ENCODE results near the gene SMARCE1. TPM values are rescaled to one million over a fixed set of nuclear protein-coding genes. Genes with fewer than 3 reads are reported as not detected.

Gene SMARCE1
- total RNA-seq, 2 donors from 2014 or later: 48.0 to 50.8 TPM

DNA sequence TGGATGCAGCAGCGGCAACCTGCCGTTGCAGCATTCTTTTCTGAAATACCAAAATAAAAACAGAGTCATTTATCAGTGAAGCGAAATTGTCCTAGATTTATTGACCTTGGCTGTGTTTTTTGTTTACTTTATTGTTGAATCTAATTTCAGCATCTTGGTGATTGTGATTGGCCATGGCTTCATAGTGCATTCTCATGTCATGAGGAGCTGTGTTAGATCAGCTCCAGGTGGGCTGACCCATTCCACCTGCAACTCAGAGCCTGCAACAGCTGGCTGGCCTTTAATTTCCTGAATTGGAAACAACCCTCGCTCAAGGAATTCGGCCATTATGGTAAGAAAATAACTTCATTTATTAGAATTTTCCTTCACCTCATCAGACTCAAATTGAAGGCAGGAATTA lies 39.5 kb upstream of the SMARCE1 start:
- H3K27ac ChIP-seq: peak overlapping the region in 3 of 4 donors; percentile 63 to 74 (median 70)
- intact Hi-C loops (cut with DNase I): no loop called here
- H3K27me3 ChIP-seq: no peaks in the 10 kb centered on the region
- TF ChIP-seq, protein P1, sequence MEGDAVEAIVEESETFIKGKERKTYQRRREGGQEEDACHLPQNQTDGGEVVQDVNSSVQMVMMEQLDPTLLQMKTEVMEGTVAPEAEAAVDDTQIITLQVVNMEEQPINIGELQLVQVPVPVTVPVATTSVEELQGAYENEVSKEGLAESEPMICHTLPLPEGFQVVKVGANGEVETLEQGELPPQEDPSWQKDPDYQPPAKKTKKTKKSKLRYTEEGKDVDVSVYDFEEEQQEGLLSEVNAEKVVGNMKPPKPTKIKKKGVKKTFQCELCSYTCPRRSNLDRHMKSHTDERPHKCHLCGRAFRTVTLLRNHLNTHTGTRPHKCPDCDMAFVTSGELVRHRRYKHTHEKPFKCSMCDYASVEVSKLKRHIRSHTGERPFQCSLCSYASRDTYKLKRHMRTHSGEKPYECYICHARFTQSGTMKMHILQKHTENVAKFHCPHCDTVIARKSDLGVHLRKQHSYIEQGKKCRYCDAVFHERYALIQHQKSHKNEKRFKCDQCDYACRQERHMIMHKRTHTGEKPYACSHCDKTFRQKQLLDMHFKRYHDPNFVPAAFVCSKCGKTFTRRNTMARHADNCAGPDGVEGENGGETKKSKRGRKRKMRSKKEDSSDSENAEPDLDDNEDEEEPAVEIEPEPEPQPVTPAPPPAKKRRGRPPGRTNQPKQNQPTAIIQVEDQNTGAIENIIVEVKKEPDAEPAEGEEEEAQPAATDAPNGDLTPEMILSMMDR (IDR thresholded peaks at IDR 0.05): no peak
- TF ChIP-seq POLR2A (IDR thresholded peaks at IDR 0.05): peak in 1 of 3 donors; percentile 54
- ATAC-seq (peak; percentile 77), DNase-seq (peak in 3 of 4 donors; percentile 15 to 33 (median 18))
- no peak overlapping the region for H3K4me3 ChIP-seq
- WGBS, 2 donors: 54 to 58% methylated on average over 5 of the region's 5 CpGs
- no peaks in the 10 kb centered on the region for H3K9me3 ChIP-seq
- peaks cover 6% of the 10 kb centered on the region for H3K4me1 ChIP-seq
- no peaks in the 10 kb centered on the region for H3K36me3 ChIP-seq (replicated peaks in 1 of 2; ENCODE audit: insufficient read depth in 1 of 2, low read depth in 2 of 2)

DNA sequence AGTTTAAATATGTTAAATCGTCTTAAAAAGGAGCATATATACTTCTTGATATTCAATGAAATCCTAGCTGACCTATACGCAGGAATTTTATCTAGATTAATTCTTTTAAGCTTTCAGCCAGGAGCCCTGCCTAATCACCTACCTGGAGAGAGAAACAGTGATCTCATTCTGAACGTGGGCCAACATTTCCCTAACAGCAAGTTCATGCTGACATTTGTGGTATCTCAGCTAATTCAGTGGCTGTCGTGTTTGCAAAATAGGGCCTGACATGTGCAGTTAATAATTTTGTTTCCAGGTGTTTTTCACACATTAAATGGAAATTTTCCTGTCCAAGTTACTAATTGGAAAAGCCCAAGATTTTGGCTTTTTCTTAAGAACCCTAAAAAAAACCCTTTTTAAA lies 38.6 kb upstream of the SMARCE1 start:
- peak; percentile 38 to 76 (median 63) for DNase-seq
- H3K36me3 ChIP-seq (replicated peaks in 1 of 2; ENCODE audit: insufficient read depth in 1 of 2, low read depth in 2 of 2): no peaks in the 10 kb centered on the region
- peaks cover 6% of the 10 kb centered on the region for H3K4me1 ChIP-seq
- peak; percentile 77 for ATAC-seq
- WGBS, 2 donors: 10 to 20% methylated on average over 4 of the region's 4 CpGs
- intact Hi-C loops (cut with DNase I): no loop called here
- no peak overlapping the region for H3K4me3 ChIP-seq
- peak overlapping the region in 3 of 4 donors; percentile 63 to 74 (median 70) for H3K27ac ChIP-seq
- no peaks in the 10 kb centered on the region for H3K9me3 ChIP-seq
- TF ChIP-seq POLR2A (IDR thresholded peaks at IDR 0.05): no peak
- TF ChIP-seq, protein P1 (IDR thresholded peaks at IDR 0.05): no peak
- H3K27me3 ChIP-seq: no peaks in the 10 kb centered on the region

DNA sequence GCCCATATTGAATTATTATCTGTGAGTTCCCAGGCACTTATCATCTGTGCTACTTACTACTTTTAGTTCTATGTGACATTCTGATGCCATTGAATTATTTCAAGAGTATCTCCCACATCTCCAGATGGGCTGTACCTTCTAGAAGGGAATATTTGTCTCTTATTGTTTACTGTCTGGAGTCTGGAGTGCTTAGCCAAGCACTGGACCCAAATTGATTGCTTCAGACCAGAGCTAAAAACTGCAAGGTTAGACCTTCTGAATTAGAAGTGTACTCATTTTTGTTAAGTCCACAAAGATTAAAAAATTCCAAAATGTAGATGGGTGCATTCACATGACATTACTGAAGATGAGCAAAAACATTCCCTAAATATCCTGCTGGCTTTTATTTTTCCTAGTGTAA lies 33.4 kb upstream of the SMARCE1 start:
- ATAC-seq (no peak), DNase-seq (no peak)
- Histone ChIP-seq H3K4me1 (peaks cover 5% of the 10 kb centered on the region), H3K27me3 (no peaks in the 10 kb centered on the region), H3K9me3 (no peaks in the 10 kb centered on the region), H3K27ac (no peak overlapping the region), H3K36me3 (replicated peaks in 1 of 2; ENCODE audit: insufficient read depth in 1 of 2, low read depth in 2 of 2) (no peaks in the 10 kb centered on the region), H3K4me3 (no peak overlapping the region)
- TF ChIP-seq POLR2A (IDR thresholded peaks at IDR 0.05): no peak
- TF ChIP-seq, protein P1 (IDR thresholded peaks at IDR 0.05): no peak
- intact Hi-C loops (cut with DNase I): no loop called here

DNA sequence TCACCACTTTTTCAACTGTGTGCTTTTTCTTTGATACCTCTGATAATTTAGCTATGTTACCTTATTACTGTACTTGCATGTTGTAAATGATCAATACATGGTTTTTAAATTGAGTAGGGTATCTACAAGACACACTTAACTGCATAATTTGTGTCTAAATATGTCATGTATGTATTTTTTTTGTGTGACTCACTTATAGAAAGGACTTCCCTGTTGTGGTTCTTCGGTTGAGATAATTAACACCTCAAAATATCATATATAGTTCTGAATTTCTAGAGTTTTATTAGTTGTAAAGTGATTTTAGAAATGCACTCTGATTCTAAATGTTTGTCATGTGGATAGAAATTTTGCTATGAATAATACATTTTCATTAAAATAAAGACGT lies 31.9 kb upstream of the SMARCE1 start:
- 58 to 66% methylated on average over 2 of the region's 2 CpGs for WGBS, 2 donors
- intact Hi-C loops (cut with DNase I): no loop called here
- TF ChIP-seq, protein P1 (IDR thresholded peaks at IDR 0.05): no peak
- TF ChIP-seq POLR2A (IDR thresholded peaks at IDR 0.05): no peak

DNA sequence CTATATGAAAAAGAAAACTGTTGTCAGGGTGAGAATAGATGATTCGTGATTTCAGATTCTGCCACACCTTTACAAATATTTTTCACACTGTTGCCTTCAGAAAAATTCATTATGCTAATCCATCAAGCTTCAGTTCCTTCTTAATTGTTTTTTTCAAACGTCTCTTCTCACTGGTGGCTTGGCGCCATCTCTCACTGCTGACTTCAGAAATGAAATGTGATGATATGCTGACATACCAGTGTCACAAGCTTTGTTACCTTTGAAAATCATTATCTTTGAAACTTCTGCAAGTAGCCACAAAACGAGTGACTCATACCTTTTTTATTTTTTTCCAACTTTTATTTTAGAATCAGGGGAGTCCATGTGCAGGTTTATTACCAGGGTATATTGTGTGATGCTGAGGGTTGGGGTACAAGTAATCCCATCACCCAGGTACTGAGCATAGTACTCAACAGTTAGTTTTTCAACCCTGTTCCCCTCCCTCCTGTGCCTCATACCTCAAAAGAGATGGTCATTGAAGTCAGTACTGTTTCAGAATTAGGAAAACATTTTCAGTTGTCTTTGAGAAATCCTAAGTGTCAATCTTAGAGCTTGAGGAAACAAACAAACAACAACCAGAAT lies 31.4 kb upstream of the SMARCE1 start:
- H3K4me3 ChIP-seq: no peak overlapping the region
- H3K27ac ChIP-seq: no peak overlapping the region
- H3K27me3 ChIP-seq: no peaks in the 10 kb centered on the region
- no peaks in the 10 kb centered on the region for H3K9me3 ChIP-seq
- WGBS, 2 donors: 37 to 42% methylated on average over 4 of the region's 4 CpGs
- H3K4me1 ChIP-seq: no peaks in the 10 kb centered on the region
- DNase-seq (no peak), ATAC-seq (no peak)
- H3K36me3 ChIP-seq (replicated peaks in 1 of 2; ENCODE audit: insufficient read depth in 1 of 2, low read depth in 2 of 2): no peaks in the 10 kb centered on the region
- no peak for TF ChIP-seq POLR2A (IDR thresholded peaks at IDR 0.05)
- TF ChIP-seq, protein P1 (IDR thresholded peaks at IDR 0.05): no peak
- intact Hi-C loops (cut with DNase I): no loop called here

More for the DNA sequence above, 31.9 kb upstream of the SMARCE1 start:
- Histone ChIP-seq H3K4me1 (no peaks in the 10 kb centered on the region), H3K4me3 (no peak overlapping the region), H3K27me3 (no peaks in the 10 kb centered on the region), H3K27ac (no peak overlapping the region), H3K36me3 (replicated peaks in 1 of 2; ENCODE audit: insufficient read depth in 1 of 2, low read depth in 2 of 2) (no peaks in the 10 kb centered on the region), H3K9me3 (no peaks in the 10 kb centered on the region)
- ATAC-seq (no peak), DNase-seq (no peak)
